Endodermal cell (in vitro differentiated cells): ENCODE data around the gene PRUNE2. TPM values are rescaled to one million over a fixed set of nuclear protein-coding genes. Genes with fewer than 3 reads are reported as not detected.

Experiments
- DNase-seq: peaks from one replicate; pipeline ENCODE4 v3.0.0-alpha.2; 2017
- H3K27ac ChIP-seq: 2 replicates; pipeline ENCODE4 v1.5.1; 2013; ENCODE audit warnings: mild to moderate bottlenecking, low read depth, low read length, moderate library complexity
- H3K27me3 ChIP-seq: 2 replicates; pipeline ENCODE4 v1.6.1; 2013; ENCODE audit warnings: mild to moderate bottlenecking, low read length, moderate library complexity; ENCODE audit not compliant: insufficient read depth, control insufficient read depth, poor library complexity, severe bottlenecking
- H3K36me3 ChIP-seq: 2 replicates; pipeline ENCODE4 v1.7.0; 2013; ENCODE audit warnings: mild to moderate bottlenecking, low read length, moderate library complexity; ENCODE audit not compliant: control insufficient read depth, insufficient read depth
- H3K4me1 ChIP-seq: one replicate; pipeline ENCODE4 v1.7.0; 2013; ENCODE audit warnings: low read length; ENCODE audit not compliant: control insufficient read depth, insufficient read depth
- H3K4me3 ChIP-seq: 2 replicates; pipeline ENCODE4 v1.5.1; 2013; ENCODE audit warnings: mild to moderate bottlenecking, low read length, moderate library complexity
- H3K9ac ChIP-seq: 2 replicates; pipeline ENCODE4 v1.6.1; 2013; ENCODE audit warnings: mild to moderate bottlenecking, low read length, moderate library complexity; ENCODE audit not compliant: poor library complexity, severe bottlenecking; ENCODE audit errors: extremely low read depth
- H3K9me3 ChIP-seq: 2 replicates; pipeline ENCODE4 v1.6.1; 2013; ENCODE audit warnings: mild to moderate bottlenecking, low read length, moderate library complexity; ENCODE audit not compliant: control insufficient read depth
- H3K27ac Mint-ChIP-seq: 2 replicates; pipeline ENCODE4 v1.8.0; 2020; ENCODE audit warnings: mixed read lengths
- H3K27me3 Mint-ChIP-seq: 2 replicates; pipeline ENCODE4 v1.8.0; 2021; ENCODE audit warnings: mild to moderate bottlenecking, mixed read lengths; ENCODE audit not compliant: insufficient read depth
- H3K36me3 Mint-ChIP-seq: 2 replicates; pipeline ENCODE4 v1.8.0; 2020; ENCODE audit warnings: low read depth, mixed read lengths
- H3K4me1 Mint-ChIP-seq: 2 replicates; pipeline ENCODE4 v1.8.0; 2020; ENCODE audit warnings: mixed read lengths
- H3K4me3 Mint-ChIP-seq: 2 replicates; pipeline ENCODE4 v1.8.0; 2020; ENCODE audit warnings: mild to moderate bottlenecking, moderate library complexity, mixed read lengths
- H3K9me3 Mint-ChIP-seq: 2 replicates; pipeline ENCODE4 v1.8.0; 2020; ENCODE audit warnings: mild to moderate bottlenecking, mixed read lengths
- WGBS, 2 experiments: methylation state at CpG; one replicate each; pipeline versions ENCODE4 v1.1.5 to v1.1.7; 2013; ENCODE audit warnings: missing lambda C conversion rate in 2 of 2, mixed read lengths in 1 of 2; ENCODE audit not compliant: insufficient coverage in 1 of 2, insufficient read length in 1 of 2; 5-methylcytosine and 5-hydroxymethylcytosine counted together
- total RNA-seq, 2 donors: library from RNA; stranded (reverse); fragmentation: NEBNext Ultra II Directional in 1 of 2; extraction: Animal tissue kit (Norgen Biotek cat#: 25700) in 1 of 2; gene quantifications; 2 replicates in 1 of 2; 3 replicates in 1 of 2; pipeline ENCODE4 v1.2.1, GENCODE V29; 2021
- TF ChIP-seq, protein P1 (sequence below): fragments of 200-600 bp; sonication (generic); conservative IDR thresholded peaks from 2 replicates; pipeline ENCODE4 v1.5.0; 2021; ENCODE audit warnings: antibody characterized with exemption, mild to moderate bottlenecking

PRUNE2 gene
- total RNA-seq, 2 donors from 2014 or later, result 4.1 to 6.8 TPM

GRCh38 chr9:76729116-76729515 is 176.8 kb downstream of the PRUNE2 start:
- TF ChIP-seq, protein P1, sequence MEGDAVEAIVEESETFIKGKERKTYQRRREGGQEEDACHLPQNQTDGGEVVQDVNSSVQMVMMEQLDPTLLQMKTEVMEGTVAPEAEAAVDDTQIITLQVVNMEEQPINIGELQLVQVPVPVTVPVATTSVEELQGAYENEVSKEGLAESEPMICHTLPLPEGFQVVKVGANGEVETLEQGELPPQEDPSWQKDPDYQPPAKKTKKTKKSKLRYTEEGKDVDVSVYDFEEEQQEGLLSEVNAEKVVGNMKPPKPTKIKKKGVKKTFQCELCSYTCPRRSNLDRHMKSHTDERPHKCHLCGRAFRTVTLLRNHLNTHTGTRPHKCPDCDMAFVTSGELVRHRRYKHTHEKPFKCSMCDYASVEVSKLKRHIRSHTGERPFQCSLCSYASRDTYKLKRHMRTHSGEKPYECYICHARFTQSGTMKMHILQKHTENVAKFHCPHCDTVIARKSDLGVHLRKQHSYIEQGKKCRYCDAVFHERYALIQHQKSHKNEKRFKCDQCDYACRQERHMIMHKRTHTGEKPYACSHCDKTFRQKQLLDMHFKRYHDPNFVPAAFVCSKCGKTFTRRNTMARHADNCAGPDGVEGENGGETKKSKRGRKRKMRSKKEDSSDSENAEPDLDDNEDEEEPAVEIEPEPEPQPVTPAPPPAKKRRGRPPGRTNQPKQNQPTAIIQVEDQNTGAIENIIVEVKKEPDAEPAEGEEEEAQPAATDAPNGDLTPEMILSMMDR, result no peak
- 89% methylated on average over 3 of the region's 3 CpGs; no CpG with 5 or more reads in 1 of the 2 experiments for WGBS, 2 experiments

DNA sequence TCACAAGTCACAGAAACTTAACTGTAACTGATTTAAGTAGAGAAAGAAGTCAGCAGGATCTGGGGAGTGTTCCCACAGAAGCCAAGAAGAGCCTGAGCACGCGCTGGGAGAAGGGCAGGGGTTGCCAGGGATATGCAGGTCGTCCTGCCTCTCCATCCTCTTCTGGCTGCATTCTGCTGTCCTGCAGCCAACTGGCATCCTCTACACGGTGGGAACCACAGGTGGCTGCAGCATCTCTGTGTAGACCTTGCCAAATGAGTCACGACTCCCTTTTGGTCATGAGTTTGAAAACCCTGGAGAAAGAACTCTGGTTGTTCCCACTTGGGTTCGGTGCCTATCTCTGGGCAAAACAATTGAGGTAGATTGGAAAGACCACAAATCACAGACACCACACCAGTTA is 180.0 kb downstream of the PRUNE2 start:
- Histone ChIP-seq H3K36me3 (no peaks in the 10 kb centered on the region), H3K9ac (no peak overlapping the region), H3K9me3 (no peaks in the 10 kb centered on the region), H3K27me3 (no peaks in the 10 kb centered on the region), H3K27ac (no peak overlapping the region), H3K4me1 (no peaks in the 10 kb centered on the region), H3K4me3 (no peak overlapping the region)
- H3K27me3 Mint-ChIP-seq, result no peaks in the 10 kb centered on the region
- H3K27ac Mint-ChIP-seq, result no peak overlapping the region
- TF ChIP-seq, protein P1, result no peak
- DNase-seq, result no peak
- H3K4me1 Mint-ChIP-seq, result no peaks in the 10 kb centered on the region
- H3K9me3 Mint-ChIP-seq, result no peaks in the 10 kb centered on the region
- no peak overlapping the region for H3K4me3 Mint-ChIP-seq
- H3K36me3 Mint-ChIP-seq, result no peaks in the 10 kb centered on the region
- whole genome bisulfite sequencing, 2 experiments, result 72 to 81% methylated on average over 5 to 6 of the region's 6 CpGs

More at GRCh38 chr9:76729116-76729515, 176.8 kb downstream of the PRUNE2 start:
- Histone ChIP-seq H3K27ac (no peak overlapping the region), H3K4me3 (no peak overlapping the region), H3K27me3 (no peaks in the 10 kb centered on the region), H3K4me1 (no peaks in the 10 kb centered on the region), H3K36me3 (no peaks in the 10 kb centered on the region), H3K9ac (no peak overlapping the region), H3K9me3 (no peaks in the 10 kb centered on the region)
- Mint-ChIP-seq H3K27ac (no peak overlapping the region), H3K4me3 (no peak overlapping the region), H3K27me3 (no peaks in the 10 kb centered on the region), H3K4me1 (no peaks in the 10 kb centered on the region), H3K9me3 (no peaks in the 10 kb centered on the region), H3K36me3 (no peaks in the 10 kb centered on the region)
- no peak for DNase-seq

- Histone ChIP-seq H3K4me3 (no peak overlapping the region), H3K9me3 (no peaks in the 10 kb centered on the region), H3K4me1 (no peaks in the 10 kb centered on the region), H3K9ac (no peak overlapping the region), H3K36me3 (no peaks in the 10 kb centered on the region), H3K27me3 (no peaks in the 10 kb centered on the region), H3K27ac (no peak overlapping the region)
- no peaks in the 10 kb centered on the region for H3K27me3 Mint-ChIP-seq
- WGBS, 2 experiments, result 87 to 89% methylated on average over 4 of the region's 4 CpGs
- no peak overlapping the region for H3K27ac Mint-ChIP-seq
- no peak overlapping the region for H3K4me3 Mint-ChIP-seq
- DNase-seq, result no peak
- H3K36me3 Mint-ChIP-seq, result no peaks in the 10 kb centered on the region
- no peaks in the 10 kb centered on the region for H3K9me3 Mint-ChIP-seq
- H3K4me1 Mint-ChIP-seq, result no peaks in the 10 kb centered on the region
- TF ChIP-seq, protein P1, result no peak
Observed at GRCh38 chr9:76725011-76725546, 180.8 kb downstream of the PRUNE2 start.
